Vagina (tissue), 2 donors: Measurements from ENCODE around the gene TEX36. TPM values are rescaled to one million over a fixed set of nuclear protein-coding genes. Genes with fewer than 3 reads are reported as not detected.
"Not testable (repeated sequence)": the region's sequence is repeated elsewhere in the genome, so short reads cannot be mapped to it uniquely, and the experiment has no call there.

Experiments
- DNase-seq, 2 donors: peaks; one replicate each; pipeline ENCODE4 v3.0.0-alpha.2; 2017; ENCODE audit errors: extremely low spot score in 2 of 2
- H3K27ac ChIP-seq: fragments of 200-600 bp; sonication (generic); one replicate; pipeline ENCODE4 v1.5.1; 2019
- H3K27me3 ChIP-seq: fragments of 200-600 bp; sonication (generic); one replicate; pipeline ENCODE4 v1.5.1; 2019
- H3K36me3 ChIP-seq, 2 donors: fragments of 200-600 bp; sonication (generic); one replicate each; pipeline ENCODE4 v1.5.1; 2017 to 2019
- H3K4me1 ChIP-seq: fragments of 200-600 bp; sonication (generic); one replicate; pipeline ENCODE4 v1.5.1; 2019
- H3K4me3 ChIP-seq, 2 donors: fragments of 200-600 bp; sonication (generic); 1 replicate in 1 of 2; 2 replicates in 1 of 2; pipeline ENCODE4 v1.5.1; 2016 to 2019
- H3K9me3 ChIP-seq: fragments of 200-600 bp; sonication (generic); one replicate; pipeline ENCODE4 v1.5.1; 2019
- CTCF ChIP-seq, 3 experiments: fragments of 450-650 bp in 2 of 3; fragments of 200-600 bp in 1 of 3; sonication (generic) in 1 of 3; IDR thresholded peaks; one replicate each; pipeline ENCODE4 v1.5.1; 2017 to 2019; ENCODE audit warnings: antibody characterized with exemption in 3 of 3, mild to moderate bottlenecking in 2 of 3, moderate library complexity in 2 of 3
- POLR2A ChIP-seq, 2 donors: fragments of 450-650 bp; IDR thresholded peaks; one replicate each; pipeline ENCODE4 v1.6.1; 2017; ENCODE audit warnings: antibody characterized with exemption in 2 of 2, mild to moderate bottlenecking in 2 of 2, moderate library complexity in 2 of 2
- POLR2AphosphoS5 ChIP-seq, 2 donors: sonication (generic); formaldehyde crosslinking; IDR thresholded peaks; one replicate each; pipeline ENCODE4 v1.9.0; 2017; ENCODE audit warnings: antibody characterized with exemption in 2 of 2, mild to moderate bottlenecking in 2 of 2, low read depth in 1 of 2; ENCODE audit not compliant: insufficient read depth in 1 of 2
- intact Hi-C: fragments of 100-400 bp; cut with DNase I; formaldehyde crosslinking; loops from one replicate; pipeline ENCODE4 v1.15.1; 2023
- total RNA-seq: library from RNA; depleted of rRNA; stranded (reverse); fragments of >200 nt; gene quantifications from one replicate; pipeline ENCODE4 v1.2.3, GENCODE V29; 2016

The TEX36 gene
- total RNA-seq, 1 donor from 2014 or later = not detected

GRCh38 chr10:125698481-125698998 lies 15.6 kb upstream of the TEX36 start:
- H3K27ac ChIP-seq = no peak overlapping the region

GRCh38 chr10:125696884-125697283 lies 13.9 kb upstream of the TEX36 start:
- DNase-seq, H3K9me3 ChIP-seq, intact Hi-C loops, H3K36me3 ChIP-seq, H3K27me3 ChIP-seq, H3K4me3 ChIP-seq, H3K27ac ChIP-seq: not testable (repeated sequence)
- H3K4me1 ChIP-seq = peaks cover 28% of the 10 kb centered on the region

More at GRCh38 chr10:125698481-125698998, 15.6 kb upstream of the TEX36 start:
- no peaks in the 10 kb centered on the region for H3K36me3 ChIP-seq
- no peaks in the 10 kb centered on the region for H3K27me3 ChIP-seq
- TF ChIP-seq CTCF (IDR thresholded peaks at IDR 0.05) (no peak), POLR2A (IDR thresholded peaks at IDR 0.05) (no peak), POLR2AphosphoS5 (IDR thresholded peaks at IDR 0.05; ENCODE audit: insufficient read depth in 1 of 2, low read depth in 1 of 2) (no peak)
- intact Hi-C loops = no loop called here
- H3K4me1 ChIP-seq = peaks cover 12% of the 10 kb centered on the region
- H3K9me3 ChIP-seq = no peaks in the 10 kb centered on the region
- no peak overlapping the region for H3K4me3 ChIP-seq
- no peak for DNase-seq

GRCh38 chr10:125694883-125695282 lies 11.9 kb upstream of the TEX36 start:
- no peak for DNase-seq
- intact Hi-C loops = no loop called here
- Histone ChIP-seq H3K4me1 (peaks cover 47% of the 10 kb centered on the region), H3K4me3 (no peak overlapping the region), H3K9me3 (no peaks in the 10 kb centered on the region), H3K27me3 (no peaks in the 10 kb centered on the region), H3K36me3 (no peaks in the 10 kb centered on the region), H3K27ac (no peak overlapping the region)
- TF ChIP-seq POLR2A (IDR thresholded peaks at IDR 0.05) = no peak
- TF ChIP-seq CTCF (IDR thresholded peaks at IDR 0.05) = no peak
- no peak for TF ChIP-seq POLR2AphosphoS5 (IDR thresholded peaks at IDR 0.05; ENCODE audit: insufficient read depth in 1 of 2, low read depth in 1 of 2)

- H3K27me3 ChIP-seq = no peaks in the 10 kb centered on the region
- H3K27ac ChIP-seq = no peak overlapping the region
- no peaks in the 10 kb centered on the region for H3K9me3 ChIP-seq
- no peak for TF ChIP-seq CTCF (IDR thresholded peaks at IDR 0.05)
- TF ChIP-seq POLR2A (IDR thresholded peaks at IDR 0.05) = no peak
- TF ChIP-seq POLR2AphosphoS5 (IDR thresholded peaks at IDR 0.05; ENCODE audit: insufficient read depth in 1 of 2, low read depth in 1 of 2) = no peak
- H3K36me3 ChIP-seq = no peaks in the 10 kb centered on the region
- intact Hi-C loops = no loop called here
- H3K4me1 ChIP-seq = peaks cover 52% of the 10 kb centered on the region
- no peak overlapping the region for H3K4me3 ChIP-seq
- no peak for DNase-seq
Observed at GRCh38 chr10:125693524-125693847, 10.5 kb upstream of the TEX36 start.

- TF ChIP-seq CTCF (IDR thresholded peaks at IDR 0.05) (no peak), POLR2A (IDR thresholded peaks at IDR 0.05) (no peak), POLR2AphosphoS5 (IDR thresholded peaks at IDR 0.05; ENCODE audit: insufficient read depth in 1 of 2, low read depth in 1 of 2) (no peak)
- no peaks in the 10 kb centered on the region for H3K27me3 ChIP-seq
- intact Hi-C loops = no loop called here
- peaks cover 52% of the 10 kb centered on the region for H3K4me1 ChIP-seq
- H3K9me3 ChIP-seq = no peaks in the 10 kb centered on the region
- H3K4me3 ChIP-seq = no peak overlapping the region
- H3K36me3 ChIP-seq = no peaks in the 10 kb centered on the region
- no peak overlapping the region for H3K27ac ChIP-seq
- DNase-seq = no peak
Observed at GRCh38 chr10:125692601-125693523, 9.9 kb upstream of the TEX36 start.
